IPS-18c (cell line): ENCODE measurements around the gene RNF157.

Source experiments
- H3K4me3 ChIP-seq: 2 replicates; pipeline ENCODE4 v1.7.0; 2013; ENCODE audit warnings: low read depth, mild to moderate bottlenecking, low read length, moderate library complexity; ENCODE audit not compliant: insufficient read depth
- H3K9me3 ChIP-seq: one replicate; pipeline ENCODE4 v1.6.1; 2013; ENCODE audit warnings: mild to moderate bottlenecking, low read length, moderate library complexity; ENCODE audit not compliant: control insufficient read depth, insufficient read depth

RNF157 gene

GRCh38 chr17:76157759-76158158, 82.5 kb downstream of the RNF157 start:
- Histone ChIP-seq H3K4me3 (no peak overlapping the region), H3K9me3 (no peaks in the 10 kb centered on the region)

- no peak overlapping the region for H3K4me3 ChIP-seq
Measured at GRCh38 chr17:76156662-76156991, 83.7 kb downstream of the RNF157 start.

GRCh38 chr17:76155988-76156661, 84.2 kb downstream of the RNF157 start:
- Histone ChIP-seq H3K4me3 (no peak overlapping the region), H3K9me3 (no peaks in the 10 kb centered on the region)

More at GRCh38 chr17:76156662-76156991, 83.7 kb downstream of the RNF157 start:
- H3K9me3 ChIP-seq = no peaks in the 10 kb centered on the region

GRCh38 chr17:76154936-76155845, 85.1 kb downstream of the RNF157 start:
- Histone ChIP-seq H3K4me3 (no peak overlapping the region; the same call in 1 of the 2 replicates), H3K9me3 (no peaks in the 10 kb centered on the region)

- Histone ChIP-seq H3K9me3 (no peaks in the 10 kb centered on the region), H3K4me3 (no peak overlapping the region)
Measured at GRCh38 chr17:76154292-76154691, 86.0 kb downstream of the RNF157 start.

- no peaks in the 10 kb centered on the region for H3K9me3 ChIP-seq
- H3K4me3 ChIP-seq = no peak overlapping the region
Measured at GRCh38 chr17:76153640-76154039, 86.7 kb downstream of the RNF157 start.

GRCh38 chr17:76153202-76153601, 87.1 kb downstream of the RNF157 start:
- no peaks in the 10 kb centered on the region for H3K9me3 ChIP-seq
- no peak overlapping the region for H3K4me3 ChIP-seq

GRCh38 chr17:76152591-76152990, 87.7 kb downstream of the RNF157 start:
- Histone ChIP-seq H3K9me3 (no peaks in the 10 kb centered on the region), H3K4me3 (no peak overlapping the region)

- Histone ChIP-seq H3K4me3 (no peak overlapping the region), H3K9me3 (no peaks in the 10 kb centered on the region)
Measured at GRCh38 chr17:76151896-76152454, 88.3 kb downstream of the RNF157 start.

GRCh38 chr17:76150712-76151622, 89.3 kb downstream of the RNF157 start:
- Histone ChIP-seq H3K9me3 (no peaks in the 10 kb centered on the region), H3K4me3 (no peak overlapping the region)

- Histone ChIP-seq H3K9me3 (no peaks in the 10 kb centered on the region), H3K4me3 (no peak overlapping the region)
Measured at GRCh38 chr17:76149214-76149613, 91.1 kb downstream of the RNF157 start.

GRCh38 chr17:76148015-76148326, 92.3 kb downstream of the RNF157 start:
- H3K9me3 ChIP-seq = no peaks in the 10 kb centered on the region
- no peak overlapping the region for H3K4me3 ChIP-seq

GRCh38 chr17:76147211-76148014, 92.9 kb downstream of the RNF157 start:
- Histone ChIP-seq H3K9me3 (no peaks in the 10 kb centered on the region), H3K4me3 (no peak overlapping the region)

- Histone ChIP-seq H3K4me3 (no peak overlapping the region), H3K9me3 (no peaks in the 10 kb centered on the region)
Measured at GRCh38 chr17:76146053-76146851, 94.0 kb downstream of the RNF157 start.

- no peaks in the 10 kb centered on the region for H3K9me3 ChIP-seq
- no peak overlapping the region for H3K4me3 ChIP-seq
Measured at GRCh38 chr17:76145231-76146052, 94.9 kb downstream of the RNF157 start.
